ENCODE results near the gene CACNB3.
A peak's percentile ranks its signal among the peaks of the same experiment; 100 is the strongest.

The CACNB3 gene

DNA sequence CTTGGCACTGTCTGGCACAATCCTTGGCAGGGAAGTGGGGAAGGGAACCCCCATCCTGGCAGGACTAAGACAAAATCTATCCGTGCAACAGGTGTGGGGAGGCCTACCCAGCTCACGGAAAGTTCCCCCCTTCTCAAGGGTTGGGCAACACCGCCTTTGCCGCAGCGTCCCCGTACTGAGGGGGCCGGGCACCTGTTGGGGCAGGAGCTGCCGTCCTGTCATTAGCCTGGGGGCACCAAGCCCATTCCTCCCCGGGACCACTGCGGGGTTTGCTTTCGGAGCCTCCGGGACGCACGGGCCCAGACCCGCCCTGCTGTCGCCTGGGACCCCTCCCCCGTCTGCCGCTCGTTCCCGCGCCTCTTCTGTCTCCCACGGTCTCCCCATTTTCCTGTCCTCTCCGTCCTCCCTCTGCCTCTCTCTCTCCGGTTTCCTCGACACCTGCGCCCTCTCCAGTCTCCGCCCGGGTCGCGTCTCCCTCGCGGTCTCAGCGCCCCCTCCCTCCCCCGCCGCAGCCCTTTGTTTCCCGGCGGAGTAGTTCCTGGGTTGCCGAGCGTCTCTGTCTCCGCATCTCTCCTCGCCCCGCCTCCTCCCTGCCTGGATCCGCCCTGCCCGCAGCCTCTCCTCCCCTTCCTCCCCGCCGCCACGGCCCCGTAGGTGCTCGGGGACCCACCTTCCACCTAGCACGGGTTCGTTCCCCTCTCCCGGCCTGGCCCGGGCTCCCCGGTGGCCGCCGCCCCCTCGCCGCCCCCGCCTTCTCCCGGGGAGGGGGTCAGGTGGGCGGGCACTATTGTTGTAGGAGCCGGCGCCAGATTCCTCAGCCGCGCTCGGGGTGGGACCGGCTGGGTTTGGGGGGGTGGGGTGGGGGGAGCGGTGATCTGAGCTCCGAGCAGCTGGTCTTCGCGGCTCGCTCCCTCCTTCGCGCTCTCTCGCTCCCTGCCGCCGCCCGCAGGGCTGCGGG, at the start of gene CACNB3:
TSS of gene CACNB3 (plus strand) at position 624 of the 958 bp plus-strand sequence. CDS start 434 bp downstream, outside the sequence.
- H3K9me3 Mint-ChIP-seq: no peaks in the 10 kb centered on the region
- H3K27ac Mint-ChIP-seq: peak within 1 kb of the TSS; percentile 42
- DNase-seq: peak; percentile 91
- no peaks in the 10 kb centered on the region for H3K36me3 Mint-ChIP-seq
- peaks cover 44% of the 10 kb centered on the region for H3K4me1 Mint-ChIP-seq
- H3K4me3 Mint-ChIP-seq: peak within 1 kb of the TSS; percentile 86
- CTCF ChIA-PET: interaction anchor here (1.4 to 1.6 kb wide), 2 partner anchors 13 to 86 kb away, joined by 3 to 4 read pairs; a partner anchor contains a TSS
- peaks cover 91% of the 10 kb centered on the region for H3K27me3 Mint-ChIP-seq

- H3K4me3 Mint-ChIP-seq: no peak overlapping the region
- no peak for DNase-seq
- CTCF ChIA-PET: interaction anchor here (3.9 kb wide), 1 partner anchor 27 kb away, joined by 21 read pairs; no protein-coding TSS in a partner anchor
- no peaks in the 10 kb centered on the region for H3K9me3 Mint-ChIP-seq
- peaks cover 57% of the 10 kb centered on the region for H3K27me3 Mint-ChIP-seq
- no peaks in the 10 kb centered on the region for H3K36me3 Mint-ChIP-seq
- peaks cover 12% of the 10 kb centered on the region for H3K4me1 Mint-ChIP-seq
- no peak overlapping the region for H3K27ac Mint-ChIP-seq
Measured at GRCh38 chr12:48768736-48769135, 49.6 kb upstream of the CACNB3 start.

GRCh38 chr12:48770756-48771155, 47.5 kb upstream of the CACNB3 start:
- Mint-ChIP-seq H3K4me1 (peaks cover 7% of the 10 kb centered on the region), H3K27me3 (peaks cover 56% of the 10 kb centered on the region), H3K4me3 (no peak overlapping the region), H3K36me3 (no peaks in the 10 kb centered on the region), H3K9me3 (no peaks in the 10 kb centered on the region), H3K27ac (no peak overlapping the region)
- CTCF ChIA-PET: interaction anchor here (1.4 kb wide), 1 partner anchor 17 kb away, joined by 5 read pairs; no protein-coding TSS in a partner anchor
- no peak for DNase-seq

DNA sequence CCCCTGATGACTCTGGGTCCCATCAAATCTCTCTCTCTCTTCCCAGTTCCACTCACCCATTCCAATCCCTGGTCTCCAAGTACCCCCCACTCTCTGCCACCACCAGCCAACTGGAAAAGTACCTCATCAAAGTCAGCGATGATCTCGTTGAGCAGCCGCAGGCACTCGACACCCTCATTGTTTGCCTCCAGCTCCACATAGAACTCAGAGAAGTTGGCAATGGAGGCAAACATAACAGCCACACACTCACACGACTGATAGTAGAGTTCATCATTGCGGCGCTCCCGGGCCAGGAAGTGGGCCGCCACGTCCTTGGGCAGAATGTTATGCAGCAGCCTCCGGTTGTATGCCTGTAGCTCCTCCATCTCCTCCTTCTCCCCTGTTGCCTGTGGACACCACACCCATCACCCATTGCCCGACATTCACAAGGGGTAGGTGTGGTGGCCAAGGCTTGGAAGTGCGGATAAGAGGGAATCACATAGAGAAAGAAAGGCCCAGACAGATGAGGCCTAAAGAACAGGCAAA, 46.6 kb upstream of the CACNB3 start:
- CTCF ChIA-PET: interaction anchor here (1.0 to 2.0 kb wide), 2 partner anchors 15 to 19 kb away, joined by 3 to 4 read pairs; no protein-coding TSS in a partner anchor
- H3K4me3 Mint-ChIP-seq: no peak overlapping the region
- H3K9me3 Mint-ChIP-seq: no peaks in the 10 kb centered on the region
- peaks cover 47% of the 10 kb centered on the region for H3K27me3 Mint-ChIP-seq
- DNase-seq: no peak
- H3K4me1 Mint-ChIP-seq: no peaks in the 10 kb centered on the region
- no peak overlapping the region for H3K27ac Mint-ChIP-seq
- H3K36me3 Mint-ChIP-seq: no peaks in the 10 kb centered on the region

- H3K4me3 Mint-ChIP-seq: no peak overlapping the region
- peaks cover 29% of the 10 kb centered on the region for H3K27me3 Mint-ChIP-seq
- CTCF ChIA-PET: interaction anchor here (1.4 to 2.4 kb wide), 2 partner anchors 20 to 21 kb away, joined by 5 to 8 read pairs; no protein-coding TSS in a partner anchor
- H3K27ac Mint-ChIP-seq: no peak overlapping the region
- no peaks in the 10 kb centered on the region for H3K4me1 Mint-ChIP-seq
- H3K36me3 Mint-ChIP-seq: no peaks in the 10 kb centered on the region
- no peak for DNase-seq
- H3K9me3 Mint-ChIP-seq: no peaks in the 10 kb centered on the region
Measured at GRCh38 chr12:48773686-48774085, 44.6 kb upstream of the CACNB3 start.

- no peak overlapping the region for H3K4me3 Mint-ChIP-seq
- H3K27me3 Mint-ChIP-seq: peaks cover 28% of the 10 kb centered on the region
- CTCF ChIA-PET: interaction anchor here (1.0 to 2.4 kb wide), 3 partner anchors 15 to 21 kb away, joined by 4 to 8 read pairs (median 5); no protein-coding TSS in a partner anchor
Measured at GRCh38 chr12:48774516-48774915, 43.8 kb upstream of the CACNB3 start.

GRCh38 chr12:48775299-48775698, 43.0 kb upstream of the CACNB3 start:
- no peak overlapping the region for H3K4me3 Mint-ChIP-seq
- no peaks in the 10 kb centered on the region for H3K36me3 Mint-ChIP-seq
- no peaks in the 10 kb centered on the region for H3K9me3 Mint-ChIP-seq
- CTCF ChIA-PET: interaction anchor here (1.0 to 1.8 kb wide), 2 partner anchors 16 to 20 kb away, joined by 4 to 5 read pairs; no protein-coding TSS in a partner anchor
- H3K27me3 Mint-ChIP-seq: peaks cover 34% of the 10 kb centered on the region
- H3K4me1 Mint-ChIP-seq: no peaks in the 10 kb centered on the region
- DNase-seq: no peak
- H3K27ac Mint-ChIP-seq: no peak overlapping the region

More at GRCh38 chr12:48774516-48774915, 43.8 kb upstream of the CACNB3 start:
- H3K9me3 Mint-ChIP-seq: no peaks in the 10 kb centered on the region
- H3K27ac Mint-ChIP-seq: no peak overlapping the region
- no peak for DNase-seq
- no peaks in the 10 kb centered on the region for H3K4me1 Mint-ChIP-seq
- H3K36me3 Mint-ChIP-seq: no peaks in the 10 kb centered on the region

- CTCF ChIA-PET: interaction anchor here (1.8 kb wide), 1 partner anchor 19 kb away, joined by 5 read pairs; no protein-coding TSS in a partner anchor
- Mint-ChIP-seq H3K9me3 (no peaks in the 10 kb centered on the region), H3K36me3 (no peaks in the 10 kb centered on the region), H3K4me3 (no peak overlapping the region), H3K4me1 (no peaks in the 10 kb centered on the region), H3K27ac (no peak overlapping the region), H3K27me3 (peaks cover 31% of the 10 kb centered on the region)
- DNase-seq: no peak
Measured at GRCh38 chr12:48775991-48776649, 42.2 kb upstream of the CACNB3 start.

DNA sequence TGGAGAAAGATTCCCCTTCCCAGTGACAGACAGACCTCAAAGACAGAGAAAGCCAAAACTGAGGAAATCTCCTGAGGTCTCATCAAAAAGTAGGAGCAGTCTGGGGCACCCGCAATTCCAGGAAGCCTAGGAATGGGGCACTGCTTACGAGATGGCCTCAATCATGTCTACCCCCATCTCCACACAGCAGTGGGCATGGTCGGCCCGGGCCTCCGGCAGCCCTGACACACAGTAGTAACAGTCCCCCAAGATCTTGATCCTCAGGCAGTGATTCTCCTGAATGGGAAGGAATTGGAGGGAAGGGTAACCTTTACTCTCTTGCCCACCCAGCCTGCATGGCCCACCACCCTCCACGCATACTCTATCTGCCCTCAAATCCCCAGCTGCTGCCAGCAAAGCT, 41.3 kb upstream of the CACNB3 start:
- DNase-seq: no peak
- Mint-ChIP-seq H3K4me1 (no peaks in the 10 kb centered on the region), H3K9me3 (no peaks in the 10 kb centered on the region), H3K36me3 (no peaks in the 10 kb centered on the region), H3K27ac (no peak overlapping the region), H3K27me3 (peaks cover 35% of the 10 kb centered on the region), H3K4me3 (no peak overlapping the region)
- CTCF ChIA-PET: no interaction called here

- CTCF ChIA-PET: interaction anchor here (2.5 kb wide), 1 partner anchor 17 kb away, joined by 6 read pairs; no protein-coding TSS in a partner anchor
- Mint-ChIP-seq H3K27ac (no peak overlapping the region), H3K27me3 (peaks cover 39% of the 10 kb centered on the region), H3K4me1 (no peaks in the 10 kb centered on the region), H3K9me3 (no peaks in the 10 kb centered on the region), H3K36me3 (no peaks in the 10 kb centered on the region), H3K4me3 (no peak overlapping the region)
- no peak for DNase-seq
Measured at GRCh38 chr12:48777501-48778400, 40.5 kb upstream of the CACNB3 start.

DNA sequence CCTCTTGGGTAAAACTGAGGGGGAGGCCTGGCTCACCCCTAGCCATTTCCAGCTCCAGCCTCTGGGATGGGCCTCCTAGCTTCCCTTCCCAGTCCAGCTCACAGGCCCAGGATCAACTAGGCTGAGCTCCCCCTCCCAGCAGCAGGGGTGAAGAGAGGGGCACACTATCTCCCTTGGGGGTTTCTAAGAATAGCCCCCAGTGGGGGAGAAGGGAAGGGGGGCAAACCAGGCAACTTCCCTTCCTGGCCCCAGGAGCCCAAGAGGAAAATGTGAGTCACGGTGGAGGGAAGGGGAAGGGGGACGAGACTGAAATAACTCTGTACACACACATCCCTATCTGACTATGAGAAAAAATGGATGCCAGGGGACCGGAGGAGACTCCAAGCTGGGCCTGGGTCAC, 38.4 kb upstream of the CACNB3 start:
- Mint-ChIP-seq H3K36me3 (no peaks in the 10 kb centered on the region), H3K9me3 (no peaks in the 10 kb centered on the region), H3K4me1 (no peaks in the 10 kb centered on the region), H3K27me3 (peaks cover 37% of the 10 kb centered on the region), H3K27ac (no peak overlapping the region), H3K4me3 (no peak overlapping the region)
- CTCF ChIA-PET: interaction anchor here (2.5 kb wide), 1 partner anchor 15 kb away, joined by 6 read pairs; no protein-coding TSS in a partner anchor
- no peak for DNase-seq

DNA sequence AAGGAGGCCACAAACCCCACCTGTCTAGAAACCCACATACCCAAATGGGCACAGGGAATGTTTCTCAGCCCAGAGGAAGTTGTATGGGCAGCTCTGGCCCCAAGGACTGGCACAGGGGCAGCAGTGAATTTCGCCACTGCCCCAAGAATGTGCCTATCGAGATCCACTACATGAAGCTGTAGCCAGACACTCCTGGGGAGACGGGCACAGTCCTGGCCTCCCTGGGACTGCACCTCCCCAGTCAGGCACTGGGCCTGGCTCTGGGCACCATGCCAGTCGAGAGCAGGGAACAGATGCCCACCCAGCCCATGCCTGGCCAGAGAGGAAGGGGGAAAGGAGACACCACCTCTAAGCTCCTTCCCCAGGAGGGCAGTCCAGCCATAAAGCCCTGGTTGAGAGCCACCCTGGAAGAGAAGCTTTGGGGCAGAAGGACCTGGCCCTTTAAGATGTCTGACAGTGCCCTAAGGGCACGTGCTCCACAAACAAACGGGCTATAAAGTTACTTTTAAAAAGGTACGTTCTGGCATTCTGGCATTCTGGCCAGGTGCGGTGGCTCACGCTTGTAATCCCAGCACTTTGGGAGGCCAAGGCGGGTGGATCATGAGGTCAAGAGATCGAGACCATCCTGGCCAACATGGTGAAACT, 37.8 kb upstream of the CACNB3 start:
- Mint-ChIP-seq H3K4me1 (no peaks in the 10 kb centered on the region), H3K27me3 (peaks cover 35% of the 10 kb centered on the region), H3K27ac (no peak overlapping the region), H3K36me3 (no peaks in the 10 kb centered on the region), H3K4me3 (no peak overlapping the region), H3K9me3 (no peaks in the 10 kb centered on the region)
- CTCF ChIA-PET: interaction anchor here (2.5 kb wide), 1 partner anchor 14 kb away, joined by 6 read pairs; no protein-coding TSS in a partner anchor
- DNase-seq: no peak

All from activated naive CD4-positive, alpha-beta T cell treated with anti-CD3 and anti-CD28 coated beads, Interleukin-2, amount 10 ng/mL, durations not matched to agents 7 days and 5 days (primary cell).